HL-60/S4 (cell line): ENCODE measurements around the gene LIFR.
"Not testable (repeated sequence)": the region's sequence is repeated elsewhere in the genome, so short reads cannot be mapped to it uniquely, and the experiment has no call there.

Source experiments
- in situ Hi-C: fragments of 300-500 bp; cut with MboI; formaldehyde crosslinking; loops from 2 replicates; pipeline ENCODE4 v1.14.3; 2022; ENCODE audit warnings: low sequenced_read_pairs

The LIFR gene

GRCh38 chr5:38582293-38582974, 26.0 kb upstream of the LIFR start:
- in situ Hi-C loops, result no loop called here

GRCh38 chr5:38581597-38581996, 25.2 kb upstream of the LIFR start:
- in situ Hi-C loops, result no loop called here

- in situ Hi-C loops, result no loop called here
Measured at GRCh38 chr5:38579105-38579504, 22.7 kb upstream of the LIFR start.

GRCh38 chr5:38576961-38577684, 20.7 kb upstream of the LIFR start:
- in situ Hi-C loops, result no loop called here

GRCh38 chr5:38576442-38576841, 20.0 kb upstream of the LIFR start:
- in situ Hi-C loops, result no loop called here

GRCh38 chr5:38575476-38575875, 19.0 kb upstream of the LIFR start:
- in situ Hi-C loops, result no loop called here

- in situ Hi-C loops, result no loop called here
Measured at GRCh38 chr5:38574009-38574408, 17.6 kb upstream of the LIFR start.

- in situ Hi-C loops, result no loop called here
Measured at GRCh38 chr5:38573521-38573920, 17.1 kb upstream of the LIFR start.

- in situ Hi-C loops, result no loop called here
Measured at GRCh38 chr5:38569180-38569579, 12.7 kb upstream of the LIFR start.

GRCh38 chr5:38567306-38567705, 10.9 kb upstream of the LIFR start:
- in situ Hi-C loops, result not testable (repeated sequence)

GRCh38 chr5:38563624-38564023, 7.2 kb upstream of the LIFR start:
- in situ Hi-C loops, result no loop called here

- in situ Hi-C loops, result no loop called here
Measured at GRCh38 chr5:38562444-38563210, 6.2 kb upstream of the LIFR start.

GRCh38 chr5:38559428-38559827, 3.0 kb upstream of the LIFR start:
- in situ Hi-C loops, result no loop called here

- in situ Hi-C loops, result no loop called here
Measured at GRCh38 chr5:38557792-38558191, 1.3 kb upstream of the LIFR start.

- in situ Hi-C loops, result no loop called here
Measured at GRCh38 chr5:38557308-38557710, 863 bp upstream of the LIFR start.

GRCh38 chr5:38556088-38556598, 303 bp downstream of the LIFR start:
- in situ Hi-C loops, result no loop called here

- in situ Hi-C loops, result no loop called here
Measured at GRCh38 chr5:38555354-38556087, 925 bp downstream of the LIFR start.

GRCh38 chr5:38554861-38555260, 1.6 kb downstream of the LIFR start:
- in situ Hi-C loops, result no loop called here

- in situ Hi-C loops, result no loop called here
Measured at GRCh38 chr5:38554403-38554802, 2.0 kb downstream of the LIFR start.

- in situ Hi-C loops, result no loop called here
Measured at GRCh38 chr5:38553001-38553521, 3.4 kb downstream of the LIFR start.
